NK-92 treated with Interleukin-12 subunit alpha and Interleukin-12 subunit beta, amount 100 ng/mL, for 24 hours (cell line): ENCODE results near the gene MSH5.
A peak's percentile ranks its signal among the peaks of the same experiment; 100 is the strongest.
"Not testable (repeated sequence)": the region's sequence is repeated elsewhere in the genome, so short reads cannot be mapped to it uniquely, and the experiment has no call there.

Experiments used
- DNase-seq: peaks from one replicate; lab custom pipeline; 2025; lab: John Stamatoyannopoulos, UW

Gene MSH5

DNA sequence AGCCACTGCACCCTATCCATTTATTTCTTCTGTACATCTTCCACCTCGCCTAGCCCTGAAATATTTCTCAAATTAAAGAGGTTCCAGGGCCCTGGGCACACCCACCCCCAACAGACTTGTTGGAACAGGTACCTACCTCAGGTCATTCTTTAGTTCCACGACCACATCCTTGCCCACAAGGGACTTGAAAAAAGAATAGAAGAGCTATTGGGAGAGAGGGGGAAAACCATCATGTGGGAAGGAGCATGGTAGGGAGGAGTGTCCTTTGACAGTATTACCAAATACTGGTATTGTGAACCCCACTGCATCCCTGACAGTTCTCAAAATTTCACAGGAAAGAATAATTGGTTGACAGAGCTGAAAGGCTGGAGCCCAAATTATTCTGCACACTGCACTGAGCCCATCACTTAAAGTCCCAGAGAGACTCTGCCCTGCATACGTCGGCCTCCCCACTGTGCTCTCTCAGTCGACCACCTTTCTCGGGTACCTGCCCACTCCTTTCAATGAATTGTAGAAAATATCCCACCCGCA, 66.2 kb downstream of the MSH5 start:
- no peak for DNase-seq

DNA sequence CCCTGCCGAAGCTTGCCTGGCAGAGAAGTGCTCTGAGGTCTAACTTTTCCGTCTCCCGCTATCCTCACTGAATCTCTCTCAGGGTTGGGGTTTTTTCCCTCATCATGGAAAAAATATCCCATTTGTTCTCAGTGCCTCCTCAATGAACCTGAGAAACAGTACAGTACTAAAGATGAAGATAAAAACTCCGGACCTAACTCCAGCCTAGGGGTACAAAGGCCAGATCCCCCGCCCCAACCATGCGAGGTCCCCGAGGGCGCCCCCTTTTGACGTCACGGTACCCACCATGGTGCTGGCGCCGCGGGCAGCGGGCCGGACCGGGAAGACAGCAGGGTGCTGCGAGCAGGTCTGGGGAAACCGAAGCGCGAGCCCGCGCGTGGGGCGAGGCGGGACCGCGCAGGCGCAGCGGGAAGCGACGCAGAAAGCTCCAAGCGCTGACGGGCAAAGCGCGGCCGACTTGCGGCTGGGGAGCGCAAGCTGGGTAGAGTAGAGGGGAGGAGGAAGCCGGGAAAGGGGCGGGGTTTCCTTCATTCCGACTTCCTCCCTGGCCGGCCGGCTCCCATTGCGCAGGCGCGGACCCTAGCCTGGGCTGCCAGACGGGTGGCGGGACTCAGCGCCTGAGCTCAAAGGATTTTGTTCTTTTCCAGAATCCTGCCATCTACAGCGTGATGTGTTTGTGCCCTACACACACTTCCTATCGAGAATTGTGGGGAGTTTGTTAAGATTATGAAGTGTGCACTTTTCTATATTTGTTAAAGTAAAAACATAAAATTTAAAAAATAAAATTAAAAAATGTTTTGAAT, 66.9 kb downstream of the MSH5 start, which contains the start of gene LSM2:
Gene LSM2, minus strand, starts transcription at position 497 of the 803 bp plus-strand sequence. Its CDS starts 209 bp downstream, at position 288.
- DNase-seq, result peak; percentile 98

GRCh38 chr6:31808599-31808998, 68.8 kb downstream of the MSH5 start:
- DNase-seq, result not testable (repeated sequence)

- no peak for DNase-seq
These were observed 71.8 kb downstream of the MSH5 start for GRCh38 chr6:31811645-31812044.
